Colonic mucosa (tissue), 4 donors: ENCODE measurements around the gene NELFA. TPM values are rescaled to one million over a fixed set of nuclear protein-coding genes. Genes with fewer than 3 reads are reported as not detected.

Experiments
- DNase-seq: peaks from one replicate; pipeline ENCODE4 v3.0.0-alpha.2; 2020
- H3K27ac ChIP-seq: fragments of 200-600 bp; one replicate; pipeline ENCODE4 v1.8.0; 2021
- H3K27me3 ChIP-seq: fragments of 200-600 bp; one replicate; pipeline ENCODE4 v1.8.0; 2021
- H3K36me3 ChIP-seq: fragments of 200-600 bp; one replicate; pipeline ENCODE4 v1.8.0; 2021
- H3K4me1 ChIP-seq: fragments of 200-600 bp; one replicate; pipeline ENCODE4 v1.8.0; 2021; ENCODE audit warnings: mild to moderate bottlenecking
- H3K4me3 ChIP-seq: fragments of 200-600 bp; one replicate; pipeline ENCODE4 v1.8.0; 2021
- H3K9ac ChIP-seq, 2 donors: one replicate each; pipeline ENCODE4 v1.7.0; 2013; ENCODE audit warnings: control low read depth in 2 of 2, low read depth in 2 of 2, low read length in 2 of 2
- H3K9me3 ChIP-seq: fragments of 200-600 bp; one replicate; pipeline ENCODE4 v1.8.0; 2021
- CTCF ChIP-seq: fragments of 200-600 bp; IDR thresholded peaks from one replicate; pipeline ENCODE4 v1.8.0; 2022; ENCODE audit warnings: antibody characterized with exemption, mild to moderate bottlenecking
- intact Hi-C: fragments of 100-400 bp; cut with DNase I; formaldehyde crosslinking; loops from one replicate; pipeline ENCODE4 v1.14.1; 2022
- total RNA-seq, 2 donors: library from RNA; stranded (reverse); fragmentation: NEBNext Ultra II Directional in 1 of 2; extraction: Animal tissue kit (Norgen Biotek cat#: 25700) in 1 of 2; gene quantifications; one replicate each; pipeline ENCODE4 v1.2.1, GENCODE V29; 2021
- donor health status: healthy.
- donor health status: DM: no; HTN: no; CAD: no.
- donor health status: DM: no; HTN: no; CAD: no.

Gene NELFA
- total RNA-seq, 2 donors from 2014 or later: 25.7 to 41.5 TPM

GRCh38 chr4:1971456-1972200 is 37.1 kb downstream of the NELFA start:
- TF ChIP-seq CTCF: no peak
- no peak for DNase-seq
- H3K4me1 ChIP-seq: no peaks in the 10 kb centered on the region
- H3K36me3 ChIP-seq: peaks cover 3% of the 10 kb centered on the region
- no peak overlapping the region for H3K4me3 ChIP-seq
- no peak overlapping the region for H3K9ac ChIP-seq
- intact Hi-C loops: no loop called here
- H3K27ac ChIP-seq: no peak overlapping the region
- no peaks in the 10 kb centered on the region for H3K27me3 ChIP-seq
- no peaks in the 10 kb centered on the region for H3K9me3 ChIP-seq

GRCh38 chr4:1970926-1971325 is 37.8 kb downstream of the NELFA start:
- no peaks in the 10 kb centered on the region for H3K36me3 ChIP-seq

GRCh38 chr4:1969928-1970723 is 38.6 kb downstream of the NELFA start:
- TF ChIP-seq CTCF: no peak
- Histone ChIP-seq H3K4me1 (no peaks in the 10 kb centered on the region), H3K4me3 (no peak overlapping the region), H3K9ac (no peak overlapping the region), H3K36me3 (no peaks in the 10 kb centered on the region), H3K27ac (no peak overlapping the region), H3K27me3 (no peaks in the 10 kb centered on the region), H3K9me3 (no peaks in the 10 kb centered on the region)
- intact Hi-C loops: no loop called here
- DNase-seq: no peak

More at GRCh38 chr4:1970926-1971325, 37.8 kb downstream of the NELFA start:
- no peaks in the 10 kb centered on the region for H3K4me1 ChIP-seq
- no peaks in the 10 kb centered on the region for H3K27me3 ChIP-seq
- no peak overlapping the region for H3K4me3 ChIP-seq
- H3K9ac ChIP-seq: no peak overlapping the region
- no peaks in the 10 kb centered on the region for H3K9me3 ChIP-seq
- no peak for DNase-seq
- intact Hi-C loops: no loop called here
- TF ChIP-seq CTCF: no peak
- H3K27ac ChIP-seq: no peak overlapping the region

- Histone ChIP-seq H3K9ac (no peak overlapping the region), H3K27me3 (no peaks in the 10 kb centered on the region), H3K36me3 (no peaks in the 10 kb centered on the region), H3K4me3 (no peak overlapping the region), H3K9me3 (no peaks in the 10 kb centered on the region), H3K4me1 (no peaks in the 10 kb centered on the region), H3K27ac (no peak overlapping the region)
- intact Hi-C loops: no loop called here
- no peak for TF ChIP-seq CTCF
- no peak for DNase-seq
These were observed 40.0 kb downstream of the NELFA start for GRCh38 chr4:1968686-1969295.

GRCh38 chr4:1967512-1968149 is 41.1 kb downstream of the NELFA start:
- no peaks in the 10 kb centered on the region for H3K9me3 ChIP-seq
- H3K4me1 ChIP-seq: no peaks in the 10 kb centered on the region
- H3K27me3 ChIP-seq: no peaks in the 10 kb centered on the region
- no peak overlapping the region for H3K4me3 ChIP-seq
- TF ChIP-seq CTCF: no peak
- no peak for DNase-seq
- no peak overlapping the region for H3K27ac ChIP-seq
- no peak overlapping the region for H3K9ac ChIP-seq
- no peaks in the 10 kb centered on the region for H3K36me3 ChIP-seq
- intact Hi-C loops: no loop called here
